Effector memory CD8-positive, alpha-beta T cell (primary cell): Measurements from ENCODE around the gene INPP5J.
A peak's percentile ranks its signal among the peaks of the same experiment; 100 is the strongest.

Experiments used
- ATAC-seq: fragments of 150-1000 bp; cut with Tn5 transposase; replicated peaks from 2 replicates; pipeline ENCODE4 v1.10.0; 2021; ENCODE audit warnings: mild to moderate bottlenecking, moderate library complexity
- DNase-seq, 3 experiments: peaks; one replicate each; pipeline ENCODE4 v3.0.0; 2021
- H3K27ac Mint-ChIP-seq, 2 donors: one replicate each; pipeline ENCODE4 v1.8.0; 2022; ENCODE audit warnings: mild to moderate bottlenecking in 2 of 2, mixed read lengths in 2 of 2, moderate library complexity in 2 of 2
- H3K27me3 Mint-ChIP-seq, 2 donors: one replicate each; pipeline ENCODE4 v1.8.0; 2022; ENCODE audit warnings: mixed read lengths in 2 of 2
- H3K36me3 Mint-ChIP-seq: one replicate; pipeline ENCODE4 v1.8.0; 2022; ENCODE audit warnings: mild to moderate bottlenecking, moderate library complexity, mixed read lengths; ENCODE audit not compliant: insufficient read depth
- H3K4me1 Mint-ChIP-seq, 2 donors: one replicate each; pipeline ENCODE4 v1.8.0; 2022; ENCODE audit warnings: low read depth in 2 of 2, mixed read lengths in 2 of 2
- H3K4me3 Mint-ChIP-seq, 2 donors: one replicate each; pipeline ENCODE4 v1.8.0; 2022; ENCODE audit warnings: mild to moderate bottlenecking in 2 of 2, mixed read lengths in 2 of 2, moderate library complexity in 2 of 2
- H3K9me3 Mint-ChIP-seq, 2 donors: one replicate each; pipeline ENCODE4 v1.8.0; 2022; ENCODE audit warnings: mixed read lengths in 2 of 2

INPP5J gene

GRCh38 chr22:31176923-31177322 is 54.2 kb downstream of the INPP5J start:
- DNase-seq, result no peak
- H3K27me3 Mint-ChIP-seq, result no peaks in the 10 kb centered on the region
- peaks cover 4 to 10% of the 10 kb centered on the region in 2 donors for H3K4me1 Mint-ChIP-seq
- no peak overlapping the region for H3K27ac Mint-ChIP-seq
- H3K4me3 Mint-ChIP-seq, result no peak overlapping the region
- peaks cover 5% of the 10 kb centered on the region for H3K36me3 Mint-ChIP-seq
- ATAC-seq, result no peak
- H3K9me3 Mint-ChIP-seq, result no peaks in the 10 kb centered on the region

GRCh38 chr22:31177420-31178162 is 54.8 kb downstream of the INPP5J start:
- Mint-ChIP-seq H3K9me3 (no peaks in the 10 kb centered on the region), H3K27ac (no peak overlapping the region), H3K27me3 (no peaks in the 10 kb centered on the region), H3K4me3 (no peak overlapping the region), H3K36me3 (peaks cover 5% of the 10 kb centered on the region), H3K4me1 (peaks cover 4 to 10% of the 10 kb centered on the region in 2 donors)
- ATAC-seq (no peak), DNase-seq (no peak)

DNA sequence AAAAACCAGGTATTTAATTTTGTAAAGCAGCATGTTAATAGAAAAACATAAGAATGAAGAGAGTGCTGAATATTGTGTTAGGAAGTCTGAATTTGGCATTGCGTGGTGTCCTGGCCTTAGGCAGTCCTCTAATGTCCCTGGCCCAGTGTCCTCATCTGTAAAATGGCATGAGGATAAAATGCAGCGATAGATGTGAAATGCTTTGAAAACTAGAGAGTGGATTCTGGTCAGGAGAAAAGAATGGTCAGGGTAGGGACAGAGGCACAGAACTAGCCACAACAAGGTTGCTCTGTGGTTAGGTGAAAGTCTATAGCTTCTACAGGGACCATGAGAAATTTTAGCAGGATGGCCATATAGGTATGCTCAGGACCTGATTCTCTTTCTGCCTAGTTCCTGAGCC is 56.1 kb downstream of the INPP5J start:
- Mint-ChIP-seq H3K9me3 (no peaks in the 10 kb centered on the region), H3K36me3 (peaks cover 5% of the 10 kb centered on the region), H3K4me3 (no peak overlapping the region), H3K27ac (no peak overlapping the region), H3K27me3 (no peaks in the 10 kb centered on the region), H3K4me1 (peaks cover 4% of the 10 kb centered on the region in 2 donors)
- ATAC-seq (no peak), DNase-seq (no peak)

DNA sequence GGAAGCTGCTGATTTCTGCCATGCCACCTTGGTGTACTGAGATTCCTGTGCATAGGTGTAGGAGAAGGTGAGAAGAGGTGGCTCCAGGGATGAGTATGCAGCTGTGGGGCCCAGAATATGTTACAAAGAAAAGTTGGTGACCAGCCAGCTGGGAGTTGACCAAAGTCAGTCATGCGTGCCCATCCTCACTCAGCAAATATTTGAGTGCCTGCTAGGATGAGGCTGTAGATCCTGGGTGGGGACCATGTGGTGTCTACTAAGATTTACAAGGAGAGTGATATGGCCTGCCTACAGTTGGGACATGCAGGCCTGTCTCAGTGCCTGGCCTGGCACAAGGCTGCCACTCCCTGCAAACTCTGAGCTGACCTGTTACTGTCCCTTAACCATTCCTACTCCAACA is 56.6 kb downstream of the INPP5J start:
- H3K4me1 Mint-ChIP-seq, result peaks cover 4% of the 10 kb centered on the region in 2 donors
- H3K27me3 Mint-ChIP-seq, result no peaks in the 10 kb centered on the region
- ATAC-seq (no peak), DNase-seq (no peak)
- H3K27ac Mint-ChIP-seq, result peak overlapping the region in 1 of 2 donors; percentile 44
- H3K9me3 Mint-ChIP-seq, result no peaks in the 10 kb centered on the region
- no peak overlapping the region for H3K4me3 Mint-ChIP-seq
- H3K36me3 Mint-ChIP-seq, result peaks cover 8% of the 10 kb centered on the region

DNA sequence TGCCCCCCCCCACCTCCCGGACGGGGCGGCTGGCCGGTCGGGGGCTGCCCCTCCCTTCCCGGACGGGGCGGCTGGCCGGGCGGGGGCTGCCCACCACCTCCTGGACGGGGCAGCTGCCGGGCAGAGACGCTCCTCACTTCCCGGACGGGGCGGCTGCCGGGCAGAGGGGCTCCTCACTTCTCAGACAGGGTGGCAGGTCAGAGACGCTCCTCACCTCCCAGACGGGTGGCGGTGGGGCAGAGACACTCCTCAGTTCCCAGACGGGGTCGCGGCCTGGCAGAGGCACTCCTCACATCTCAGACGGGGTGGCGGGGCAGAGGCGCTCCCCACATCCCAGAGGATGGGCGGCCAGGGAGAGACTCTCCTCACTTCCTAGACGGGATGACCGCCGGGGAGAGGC is 61.2 kb downstream of the INPP5J start:
- no peak overlapping the region for H3K4me3 Mint-ChIP-seq
- no peak for DNase-seq
- H3K27ac Mint-ChIP-seq, result no peak overlapping the region
- no peaks in the 10 kb centered on the region for H3K27me3 Mint-ChIP-seq
- H3K36me3 Mint-ChIP-seq, result peaks cover 8% of the 10 kb centered on the region
- ATAC-seq, result no peak
- no peaks in the 10 kb centered on the region for H3K9me3 Mint-ChIP-seq
- peaks cover 1 to 4% of the 10 kb centered on the region in 2 donors for H3K4me1 Mint-ChIP-seq
